PFSK-1 (cell line): Measurements from ENCODE around the gene ITGB8.

ENCODE experiments used
- FOXP2 ChIP-seq: optimal IDR thresholded peaks from 2 replicates; pipeline ENCODE3; 2011; ENCODE audit warnings: borderline replicate concordance, control low read depth, inconsistent platforms; ENCODE audit not compliant: insufficient read depth; ENCODE audit errors: extremely low read length, extremely low read depth
- POLR2AphosphoS5 ChIP-seq: IDR thresholded peaks from 2 replicates; pipeline ENCODE4 v1.6.1; 2012; ENCODE audit warnings: low read depth, mild to moderate bottlenecking, control low read depth, low read length, moderate library complexity
- REST ChIP-seq, 2 experiments: IDR thresholded peaks; 2 replicates each; pipeline versions ENCODE4 v1.6.1 to v1.8.0; 2011 to 2012; ENCODE audit warnings: low read depth in 2 of 2, low read length in 2 of 2, control low read depth in 1 of 2, inconsistent platforms in 1 of 2, mild to moderate bottlenecking in 1 of 2, moderate library complexity in 1 of 2; ENCODE audit not compliant: insufficient read depth in 1 of 2
- SIN3A ChIP-seq: IDR thresholded peaks from 2 replicates; pipeline ENCODE4 v1.6.1; 2012; ENCODE audit warnings: mild to moderate bottlenecking, low read length, moderate library complexity, borderline replicate concordance; ENCODE audit not compliant: insufficient read depth
- TAF1 ChIP-seq: IDR thresholded peaks from 2 replicates; pipeline ENCODE4 v1.6.1; 2012; ENCODE audit warnings: low read length, control low read depth, borderline replicate concordance; ENCODE audit not compliant: insufficient read depth

The ITGB8 gene

GRCh38 chr7:20399521-20399920 is 68.8 kb downstream of the ITGB8 start:
- TF ChIP-seq SIN3A, result no peak
- TF ChIP-seq REST (IDR thresholded peaks at IDR 0.05; ENCODE audit: insufficient read depth in 1 of 2, low read depth in 2 of 2, low read length in 2 of 2), result no peak
- TF ChIP-seq TAF1, result no peak
- no peak for TF ChIP-seq POLR2AphosphoS5
- no peak for TF ChIP-seq FOXP2

GRCh38 chr7:20401861-20402746 is 71.4 kb downstream of the ITGB8 start:
- TF ChIP-seq SIN3A (no peak), POLR2AphosphoS5 (no peak), REST (IDR thresholded peaks at IDR 0.05; ENCODE audit: insufficient read depth in 1 of 2, low read depth in 2 of 2, low read length in 2 of 2) (no peak), TAF1 (no peak), FOXP2 (no peak)

- TF ChIP-seq POLR2AphosphoS5 (no peak), TAF1 (no peak), FOXP2 (no peak), SIN3A (no peak), REST (IDR thresholded peaks at IDR 0.05; ENCODE audit: insufficient read depth in 1 of 2, low read depth in 2 of 2, low read length in 2 of 2) (no peak)
Observed at GRCh38 chr7:20402747-20403230, 72.1 kb downstream of the ITGB8 start.

- TF ChIP-seq FOXP2 (no peak), POLR2AphosphoS5 (no peak), TAF1 (no peak), SIN3A (no peak), REST (IDR thresholded peaks at IDR 0.05; ENCODE audit: insufficient read depth in 1 of 2, low read depth in 2 of 2, low read length in 2 of 2) (no peak)
Observed at GRCh38 chr7:20403331-20403730, 72.6 kb downstream of the ITGB8 start.
